HG03439 (cell line): ENCODE results near the gene NBPF1.
"Not testable (repeated sequence)": the region's sequence is repeated elsewhere in the genome, so short reads cannot be mapped to it uniquely, and the experiment has no call there.

Source experiments
- ATAC-seq: cut with Tn5 transposase; IDR thresholded peaks from one replicate; pipeline ENCODE4 v1.9.1; 2021; ENCODE audit warnings: mild to moderate bottlenecking, moderate library complexity; ENCODE audit not compliant: unreplicated experiment

NBPF1 gene

GRCh38 chr1:16623812-16624719 is 10.7 kb upstream of the NBPF1 start:
- ATAC-seq, result not testable (repeated sequence)

- ATAC-seq, result not testable (repeated sequence)
Measured at GRCh38 chr1:16623337-16623736, 10.0 kb upstream of the NBPF1 start.

- ATAC-seq, result not testable (repeated sequence)
Measured at GRCh38 chr1:16621681-16622315, 8.4 kb upstream of the NBPF1 start.

- ATAC-seq, result no peak
Measured at GRCh38 chr1:16621300-16621658, 7.9 kb upstream of the NBPF1 start.

- not testable (repeated sequence) for ATAC-seq
Measured at GRCh38 chr1:16619803-16620501, 6.6 kb upstream of the NBPF1 start.

GRCh38 chr1:16618719-16619118 is 5.4 kb upstream of the NBPF1 start:
- no peak for ATAC-seq

GRCh38 chr1:16617778-16618580 is 4.6 kb upstream of the NBPF1 start:
- ATAC-seq, result no peak

GRCh38 chr1:16617114-16617631 is 3.8 kb upstream of the NBPF1 start:
- ATAC-seq, result no peak

- ATAC-seq, result no peak
Measured at GRCh38 chr1:16615253-16616252, 2.2 kb upstream of the NBPF1 start.

- no peak for ATAC-seq
Measured at GRCh38 chr1:16614361-16615252, 1.2 kb upstream of the NBPF1 start.

- no peak for ATAC-seq
Measured at GRCh38 chr1:16612332-16613172, 812 bp downstream of the NBPF1 start.

- not testable (repeated sequence) for ATAC-seq
Measured at GRCh38 chr1:16611981-16612331, 1.4 kb downstream of the NBPF1 start.

GRCh38 chr1:16611164-16611563 is 2.2 kb downstream of the NBPF1 start:
- not testable (repeated sequence) for ATAC-seq

- ATAC-seq, result not testable (repeated sequence)
Measured at GRCh38 chr1:16610553-16610952, 2.8 kb downstream of the NBPF1 start.

GRCh38 chr1:16609761-16610160 is 3.6 kb downstream of the NBPF1 start:
- ATAC-seq, result not testable (repeated sequence)

- no peak for ATAC-seq
Measured at GRCh38 chr1:16608838-16609560, 4.4 kb downstream of the NBPF1 start.
